Measurements from ENCODE around the gene ADAMTS18. TPM values are rescaled to one million over a fixed set of nuclear protein-coding genes. Genes with fewer than 3 reads are reported as not detected.
"Not testable (repeated sequence)": the region's sequence is repeated elsewhere in the genome, so short reads cannot be mapped to it uniquely, and the experiment has no call there.

ADAMTS18 gene, protein sequence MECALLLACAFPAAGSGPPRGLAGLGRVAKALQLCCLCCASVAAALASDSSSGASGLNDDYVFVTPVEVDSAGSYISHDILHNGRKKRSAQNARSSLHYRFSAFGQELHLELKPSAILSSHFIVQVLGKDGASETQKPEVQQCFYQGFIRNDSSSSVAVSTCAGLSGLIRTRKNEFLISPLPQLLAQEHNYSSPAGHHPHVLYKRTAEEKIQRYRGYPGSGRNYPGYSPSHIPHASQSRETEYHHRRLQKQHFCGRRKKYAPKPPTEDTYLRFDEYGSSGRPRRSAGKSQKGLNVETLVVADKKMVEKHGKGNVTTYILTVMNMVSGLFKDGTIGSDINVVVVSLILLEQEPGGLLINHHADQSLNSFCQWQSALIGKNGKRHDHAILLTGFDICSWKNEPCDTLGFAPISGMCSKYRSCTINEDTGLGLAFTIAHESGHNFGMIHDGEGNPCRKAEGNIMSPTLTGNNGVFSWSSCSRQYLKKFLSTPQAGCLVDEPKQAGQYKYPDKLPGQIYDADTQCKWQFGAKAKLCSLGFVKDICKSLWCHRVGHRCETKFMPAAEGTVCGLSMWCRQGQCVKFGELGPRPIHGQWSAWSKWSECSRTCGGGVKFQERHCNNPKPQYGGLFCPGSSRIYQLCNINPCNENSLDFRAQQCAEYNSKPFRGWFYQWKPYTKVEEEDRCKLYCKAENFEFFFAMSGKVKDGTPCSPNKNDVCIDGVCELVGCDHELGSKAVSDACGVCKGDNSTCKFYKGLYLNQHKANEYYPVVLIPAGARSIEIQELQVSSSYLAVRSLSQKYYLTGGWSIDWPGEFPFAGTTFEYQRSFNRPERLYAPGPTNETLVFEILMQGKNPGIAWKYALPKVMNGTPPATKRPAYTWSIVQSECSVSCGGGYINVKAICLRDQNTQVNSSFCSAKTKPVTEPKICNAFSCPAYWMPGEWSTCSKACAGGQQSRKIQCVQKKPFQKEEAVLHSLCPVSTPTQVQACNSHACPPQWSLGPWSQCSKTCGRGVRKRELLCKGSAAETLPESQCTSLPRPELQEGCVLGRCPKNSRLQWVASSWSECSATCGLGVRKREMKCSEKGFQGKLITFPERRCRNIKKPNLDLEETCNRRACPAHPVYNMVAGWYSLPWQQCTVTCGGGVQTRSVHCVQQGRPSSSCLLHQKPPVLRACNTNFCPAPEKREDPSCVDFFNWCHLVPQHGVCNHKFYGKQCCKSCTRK (N-terminal part only)
- under 0.01 TPM in 2 replicates for total RNA-seq (2012; rRNA removed)

DNA sequence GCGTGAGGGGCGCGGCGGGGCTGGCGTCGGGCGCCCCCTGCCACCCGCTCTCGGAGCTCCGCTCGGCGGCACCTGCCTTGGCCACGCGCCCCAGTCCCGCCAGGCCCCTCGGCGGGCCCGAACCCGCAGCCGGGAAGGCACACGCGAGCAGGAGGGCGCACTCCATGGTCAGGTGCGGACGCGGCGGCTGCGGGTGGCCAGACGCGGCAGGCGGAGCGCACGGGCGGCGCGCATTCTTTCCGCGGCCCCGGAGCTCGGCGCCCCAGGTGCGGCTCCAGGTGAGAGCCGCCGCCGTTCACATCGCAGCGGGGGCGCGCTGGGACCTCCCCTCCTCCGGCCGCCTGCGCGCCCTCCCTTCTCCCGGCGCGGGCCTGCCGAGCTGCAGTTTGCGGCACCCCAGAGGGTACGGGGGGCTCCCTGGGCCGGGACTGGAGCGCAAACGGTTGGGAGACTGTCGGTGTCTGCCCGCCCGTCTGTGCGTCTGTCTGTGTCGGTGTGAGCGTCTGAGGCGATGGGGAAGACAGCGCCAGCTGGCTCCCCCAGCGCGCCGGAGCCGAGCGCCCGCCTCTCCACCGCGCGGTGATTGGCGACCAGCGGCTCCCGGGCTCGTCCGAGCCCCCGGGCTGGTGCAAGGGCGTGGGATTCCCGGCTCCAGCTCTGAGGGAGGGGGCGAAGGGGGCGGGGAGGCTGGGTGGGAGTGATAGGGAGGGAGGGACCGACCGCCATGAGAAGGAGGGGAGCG lies at the start of gene ADAMTS18:
ADAMTS18 (minus strand) TSS at position 505 of the 742 bp plus-strand sequence; CDS start at position 166, 339 bp downstream.
- H3K9ac ChIP-seq (ENCODE audit: low read depth, low read length) = no peak within 1 kb of the TSS
- no peaks in the 10 kb centered on the region for H3K9me3 ChIP-seq (replicated peaks; ENCODE audit: low read length)
- H3K4me1 ChIP-seq (ENCODE audit: control insufficient read depth, insufficient read depth, low read length) = no peaks in the 10 kb centered on the region
- peaks cover 79% of the 10 kb centered on the region for H3K27me3 ChIP-seq (ENCODE audit: control insufficient read depth, insufficient read depth, low read length)
- H3K4me3 ChIP-seq (ENCODE audit: low read length) = no peak within 1 kb of the TSS
- H3K36me3 ChIP-seq (ENCODE audit: insufficient read depth, low read length) = no peaks in the 10 kb centered on the region
- no peak within 1 kb of the TSS for H3K4me2 ChIP-seq (ENCODE audit: low read length)

DNA sequence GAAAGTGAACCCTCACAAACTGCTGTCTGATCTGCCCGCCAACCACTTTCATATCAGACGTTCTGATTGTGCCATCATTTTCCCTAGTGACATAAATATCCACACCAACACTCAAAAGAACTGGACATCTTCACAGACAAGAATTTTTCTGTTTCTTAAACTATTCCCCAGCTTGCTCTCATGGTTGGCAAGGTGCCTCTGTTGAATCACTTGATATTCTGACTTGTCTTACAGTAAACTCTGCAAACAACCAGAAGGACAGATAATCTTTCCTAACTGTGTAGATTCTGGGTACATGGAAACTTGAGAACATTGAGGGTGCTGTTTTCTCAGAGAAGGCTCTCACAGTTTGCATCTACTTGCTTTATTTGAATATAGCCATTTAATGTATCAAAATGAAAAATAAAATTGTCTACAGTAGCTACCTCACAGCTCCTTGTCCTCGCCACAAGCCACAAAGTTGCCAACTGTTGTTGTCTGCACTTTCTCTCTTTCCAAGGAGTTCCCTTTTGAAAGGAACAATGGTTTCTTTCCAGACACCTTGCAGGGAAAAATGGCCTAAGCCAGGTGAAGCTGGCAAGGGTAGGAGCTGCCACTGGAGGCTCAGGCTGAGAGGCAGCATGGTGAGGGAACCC lies 46.0 kb upstream of the ADAMTS18 start:
- Histone ChIP-seq H3K4me2 (ENCODE audit: low read length) (no peak overlapping the region), H3K4me3 (ENCODE audit: low read length) (no peak overlapping the region), H3K4me1 (ENCODE audit: control insufficient read depth, insufficient read depth, low read length) (no peaks in the 10 kb centered on the region), H3K27me3 (ENCODE audit: control insufficient read depth, insufficient read depth, low read length) (no peaks in the 10 kb centered on the region), H3K9ac (ENCODE audit: low read depth, low read length) (no peak overlapping the region), H3K36me3 (ENCODE audit: insufficient read depth, low read length) (no peaks in the 10 kb centered on the region), H3K9me3 (replicated peaks; ENCODE audit: low read length) (no peaks in the 10 kb centered on the region)

DNA sequence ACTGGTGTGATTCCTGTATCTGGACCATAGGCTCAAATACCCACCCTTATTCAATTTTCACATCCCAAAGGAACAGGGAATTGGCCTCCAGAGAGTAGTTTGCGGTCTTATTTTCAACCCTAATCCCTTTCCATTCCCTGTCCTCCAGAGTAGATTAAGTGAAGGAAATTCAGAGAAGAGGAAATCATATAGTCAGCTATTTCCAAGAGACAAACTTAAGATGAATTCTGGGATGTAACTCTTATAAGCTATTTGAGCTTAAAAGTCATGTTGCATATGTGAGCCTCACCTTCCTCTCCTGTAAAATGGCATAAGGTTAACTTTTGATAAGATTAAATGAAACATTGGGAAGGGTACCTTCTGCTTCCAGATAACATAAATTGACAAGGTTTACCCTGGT lies 37.4 kb upstream of the ADAMTS18 start:
- no peaks in the 10 kb centered on the region for H3K36me3 ChIP-seq (ENCODE audit: insufficient read depth, low read length)
- no peaks in the 10 kb centered on the region for H3K9me3 ChIP-seq (replicated peaks; ENCODE audit: low read length)
- no peaks in the 10 kb centered on the region for H3K27me3 ChIP-seq (ENCODE audit: control insufficient read depth, insufficient read depth, low read length)
- no peak overlapping the region for H3K4me3 ChIP-seq (ENCODE audit: low read length)
- H3K4me2 ChIP-seq (ENCODE audit: low read length) = no peak overlapping the region
- H3K4me1 ChIP-seq (ENCODE audit: control insufficient read depth, insufficient read depth, low read length) = no peaks in the 10 kb centered on the region
- no peak overlapping the region for H3K9ac ChIP-seq (ENCODE audit: low read depth, low read length)

DNA sequence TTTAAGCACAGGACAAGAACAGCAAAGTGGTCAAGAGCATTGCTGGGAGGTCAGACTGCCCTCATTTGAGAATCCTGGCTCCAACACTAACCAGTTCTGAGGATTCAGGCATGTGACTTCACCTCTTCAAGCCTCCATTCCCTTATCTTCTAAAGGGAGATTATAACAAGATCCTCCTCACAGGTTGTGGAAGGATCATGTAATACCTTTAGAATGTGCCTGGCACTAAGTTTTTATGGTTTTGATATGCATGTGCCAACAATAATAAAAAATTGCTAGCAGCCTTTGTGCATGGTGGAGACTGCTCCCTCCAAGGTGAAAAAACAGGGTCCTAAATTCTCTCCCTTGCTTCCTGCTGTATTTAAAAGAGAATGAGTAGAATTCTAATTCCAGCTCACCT lies 36.0 kb upstream of the ADAMTS18 start:
- no peaks in the 10 kb centered on the region for H3K9me3 ChIP-seq (replicated peaks; ENCODE audit: low read length)
- no peaks in the 10 kb centered on the region for H3K4me1 ChIP-seq (ENCODE audit: control insufficient read depth, insufficient read depth, low read length)
- H3K4me3 ChIP-seq (ENCODE audit: low read length) = no peak overlapping the region
- H3K9ac ChIP-seq (ENCODE audit: low read depth, low read length) = no peak overlapping the region
- no peaks in the 10 kb centered on the region for H3K36me3 ChIP-seq (ENCODE audit: insufficient read depth, low read length)
- no peak overlapping the region for H3K4me2 ChIP-seq (ENCODE audit: low read length)
- no peaks in the 10 kb centered on the region for H3K27me3 ChIP-seq (ENCODE audit: control insufficient read depth, insufficient read depth, low read length)

DNA sequence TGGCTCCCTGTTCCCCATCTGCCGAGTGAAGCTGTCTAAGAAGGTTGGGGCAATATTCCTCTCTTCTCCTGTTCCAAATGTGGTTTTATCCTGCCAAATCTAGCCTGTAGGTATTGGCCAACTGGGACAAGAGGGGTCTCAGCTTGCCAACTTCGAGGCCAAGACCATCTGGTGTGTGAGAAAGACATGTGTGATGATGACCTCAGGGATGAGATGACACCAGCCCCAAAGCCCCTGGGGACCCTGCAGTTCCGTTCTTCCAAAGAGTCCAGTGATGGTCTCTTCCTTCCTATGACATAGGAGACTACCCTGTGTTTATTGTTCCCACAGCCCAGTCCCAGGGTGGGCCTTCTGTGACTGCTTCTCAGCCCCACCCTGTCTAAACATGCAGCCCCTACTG lies 34.8 kb upstream of the ADAMTS18 start:
- H3K4me1 ChIP-seq (ENCODE audit: control insufficient read depth, insufficient read depth, low read length) = no peaks in the 10 kb centered on the region
- H3K4me2 ChIP-seq (ENCODE audit: low read length) = no peak overlapping the region
- no peaks in the 10 kb centered on the region for H3K9me3 ChIP-seq (replicated peaks; ENCODE audit: low read length)
- no peak overlapping the region for H3K4me3 ChIP-seq (ENCODE audit: low read length)
- H3K27me3 ChIP-seq (ENCODE audit: control insufficient read depth, insufficient read depth, low read length) = no peaks in the 10 kb centered on the region
- H3K36me3 ChIP-seq (ENCODE audit: insufficient read depth, low read length) = no peaks in the 10 kb centered on the region
- H3K9ac ChIP-seq (ENCODE audit: low read depth, low read length) = no peak overlapping the region

DNA sequence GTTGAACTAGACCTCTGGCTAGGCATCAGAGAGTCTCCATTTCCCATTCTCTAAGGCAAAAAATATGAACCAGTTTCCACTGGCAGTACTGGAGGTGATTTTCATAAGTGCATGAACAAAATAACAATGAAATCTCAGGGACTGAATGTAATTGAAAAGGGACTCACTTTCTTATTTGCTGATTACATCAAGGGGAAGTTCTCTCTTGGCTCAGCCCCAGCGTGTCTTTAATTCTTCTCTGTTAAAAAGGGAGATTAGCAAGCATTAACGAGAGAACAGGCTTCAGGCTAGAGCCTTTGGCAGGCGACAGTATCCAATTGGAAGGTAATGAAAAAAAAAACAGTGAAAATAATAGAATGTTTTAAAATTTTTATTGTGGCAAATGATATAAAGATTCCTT lies 34.0 kb upstream of the ADAMTS18 start:
- no peak overlapping the region for H3K4me2 ChIP-seq (ENCODE audit: low read length)
- no peak overlapping the region for H3K9ac ChIP-seq (ENCODE audit: low read depth, low read length)
- H3K4me3 ChIP-seq (ENCODE audit: low read length) = no peak overlapping the region
- H3K27me3 ChIP-seq (ENCODE audit: control insufficient read depth, insufficient read depth, low read length) = no peaks in the 10 kb centered on the region
- no peaks in the 10 kb centered on the region for H3K4me1 ChIP-seq (ENCODE audit: control insufficient read depth, insufficient read depth, low read length)
- H3K36me3 ChIP-seq (ENCODE audit: insufficient read depth, low read length) = no peaks in the 10 kb centered on the region
- no peaks in the 10 kb centered on the region for H3K9me3 ChIP-seq (replicated peaks; ENCODE audit: low read length)

DNA sequence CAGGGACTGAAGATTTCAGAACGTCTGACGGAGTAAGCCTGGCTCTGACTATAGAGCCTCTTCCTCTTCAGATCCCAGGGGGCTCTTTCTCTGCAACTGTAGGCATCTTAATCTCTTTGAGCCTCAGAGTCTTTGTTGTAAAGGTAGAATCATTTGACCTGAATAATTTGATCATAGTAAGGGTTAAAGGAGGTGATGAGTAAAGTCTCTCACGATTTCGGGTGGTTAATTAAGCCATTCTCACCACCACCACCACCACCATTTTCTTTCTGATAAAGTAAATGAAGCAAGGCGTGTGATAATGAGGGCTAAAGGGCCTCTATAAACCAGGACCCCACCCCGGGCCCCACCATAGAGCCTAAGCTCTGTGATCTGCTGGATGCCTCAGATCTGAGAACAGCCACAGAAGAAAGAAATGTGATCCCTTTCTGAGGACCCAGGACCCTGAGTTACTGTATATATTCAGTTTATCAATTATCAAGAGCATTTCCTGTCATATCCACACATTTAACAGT lies 33.0 kb upstream of the ADAMTS18 start:
- H3K4me3 ChIP-seq (ENCODE audit: low read length) = no peak overlapping the region
- H3K36me3 ChIP-seq (ENCODE audit: insufficient read depth, low read length) = no peaks in the 10 kb centered on the region
- H3K4me1 ChIP-seq (ENCODE audit: control insufficient read depth, insufficient read depth, low read length) = no peaks in the 10 kb centered on the region
- H3K27me3 ChIP-seq (ENCODE audit: control insufficient read depth, insufficient read depth, low read length) = no peaks in the 10 kb centered on the region
- no peak overlapping the region for H3K4me2 ChIP-seq (ENCODE audit: low read length)
- no peak overlapping the region for H3K9ac ChIP-seq (ENCODE audit: low read depth, low read length)
- H3K9me3 ChIP-seq (replicated peaks; ENCODE audit: low read length) = no peaks in the 10 kb centered on the region

DNA sequence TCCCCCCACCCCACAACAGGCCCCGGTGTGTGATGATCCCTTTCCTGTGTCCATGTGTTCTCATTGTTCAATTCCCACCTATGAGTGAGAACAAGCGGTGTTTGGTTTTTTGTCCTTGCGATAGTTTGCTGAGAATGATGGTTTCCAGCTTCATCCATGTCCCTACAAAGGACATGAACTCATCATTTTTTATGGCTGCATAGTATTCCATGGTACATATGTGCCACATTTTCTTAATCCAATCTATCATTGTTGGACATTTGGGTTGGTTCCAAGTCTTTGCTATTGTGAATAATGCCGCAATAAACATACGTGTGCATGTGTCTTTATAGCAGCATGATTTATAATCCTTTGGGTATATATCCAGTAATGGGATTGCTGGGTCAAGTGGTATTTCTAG lies 28.8 kb upstream of the ADAMTS18 start:
- H3K9ac ChIP-seq (ENCODE audit: low read depth, low read length); H3K9me3 ChIP-seq (replicated peaks; ENCODE audit: low read length); H3K4me3 ChIP-seq (ENCODE audit: low read length); H3K27me3 ChIP-seq (ENCODE audit: control insufficient read depth, insufficient read depth, low read length); H3K4me2 ChIP-seq (ENCODE audit: low read length); H3K4me1 ChIP-seq (ENCODE audit: control insufficient read depth, insufficient read depth, low read length); H3K36me3 ChIP-seq (ENCODE audit: insufficient read depth, low read length): not testable (repeated sequence)

DNA sequence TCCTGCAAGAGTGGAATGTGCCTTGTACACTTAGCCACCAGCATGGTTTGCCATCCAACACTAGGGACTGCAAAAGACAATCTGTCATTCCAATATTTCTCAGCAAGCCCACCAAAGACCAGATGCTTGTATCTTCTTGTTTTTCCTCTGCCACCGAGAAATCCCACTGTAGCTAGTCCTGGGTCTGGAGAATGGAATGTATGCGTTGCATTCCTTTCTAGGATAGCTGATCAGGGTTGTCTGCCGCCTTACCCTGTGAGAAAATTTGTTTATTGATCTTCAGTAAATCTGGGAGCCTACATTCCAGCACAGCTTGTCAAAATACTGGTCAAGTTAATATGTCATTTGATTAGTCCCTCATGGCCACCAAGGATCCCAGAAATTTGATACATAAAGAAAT lies 28.1 kb upstream of the ADAMTS18 start:
- no peak overlapping the region for H3K4me3 ChIP-seq (ENCODE audit: low read length)
- no peaks in the 10 kb centered on the region for H3K36me3 ChIP-seq (ENCODE audit: insufficient read depth, low read length)
- no peaks in the 10 kb centered on the region for H3K9me3 ChIP-seq (replicated peaks; ENCODE audit: low read length)
- no peak overlapping the region for H3K4me2 ChIP-seq (ENCODE audit: low read length)
- no peaks in the 10 kb centered on the region for H3K27me3 ChIP-seq (ENCODE audit: control insufficient read depth, insufficient read depth, low read length)
- H3K9ac ChIP-seq (ENCODE audit: low read depth, low read length) = no peak overlapping the region
- H3K4me1 ChIP-seq (ENCODE audit: control insufficient read depth, insufficient read depth, low read length) = no peaks in the 10 kb centered on the region

DNA sequence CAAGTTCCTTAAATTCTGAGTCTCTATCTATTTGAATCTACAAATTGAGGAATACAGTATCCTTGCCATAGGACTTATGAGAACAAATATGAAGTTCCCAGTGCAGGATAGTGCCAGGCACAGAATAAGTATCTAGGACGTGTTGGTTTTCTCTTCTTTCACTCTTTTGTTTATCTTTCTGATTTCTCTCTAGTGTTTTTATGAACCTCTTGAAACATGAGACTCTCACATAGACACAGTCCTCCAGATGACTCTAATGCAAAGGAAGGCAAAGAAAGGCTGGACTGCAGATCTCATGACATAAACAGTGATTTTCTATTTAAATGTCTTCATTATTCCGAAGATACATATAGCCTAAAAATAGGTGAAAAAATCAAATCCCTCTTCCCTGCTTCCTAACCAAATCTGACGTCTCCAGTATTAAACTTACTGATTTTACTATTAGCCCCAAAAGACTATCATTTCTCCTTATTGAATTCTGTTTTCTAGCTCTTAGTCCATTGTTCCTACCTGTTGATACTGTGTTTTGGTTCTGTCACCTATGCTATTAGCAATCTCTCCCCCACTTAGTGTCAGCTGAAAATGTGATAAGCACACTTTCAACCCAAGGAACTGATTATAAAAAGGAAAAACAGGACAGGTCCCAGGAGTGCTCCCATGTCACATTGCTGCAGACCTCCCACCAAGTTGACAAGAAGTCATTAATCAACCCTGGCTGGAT lies 24.9 kb upstream of the ADAMTS18 start:
- Histone ChIP-seq H3K9ac (ENCODE audit: low read depth, low read length) (no peak overlapping the region), H3K9me3 (replicated peaks; ENCODE audit: low read length) (no peaks in the 10 kb centered on the region), H3K27me3 (ENCODE audit: control insufficient read depth, insufficient read depth, low read length) (no peaks in the 10 kb centered on the region), H3K36me3 (ENCODE audit: insufficient read depth, low read length) (no peaks in the 10 kb centered on the region), H3K4me2 (ENCODE audit: low read length) (no peak overlapping the region), H3K4me1 (ENCODE audit: control insufficient read depth, insufficient read depth, low read length) (no peaks in the 10 kb centered on the region), H3K4me3 (ENCODE audit: low read length) (no peak overlapping the region)
